IMR-90 (cell line): ENCODE results near the gene TGFBI. TPM values are rescaled to one million over a fixed set of nuclear protein-coding genes. Genes with fewer than 3 reads are reported as not detected.

Experiments
- ATAC-seq: fragments of 200-7000 bp; cut with Tn5 transposase; 2 replicates; pipeline ENCODE4 v1.9.1; 2020; ENCODE audit warnings: low read depth, mild to moderate bottlenecking, moderate library complexity
- BruUV-seq: library from RNA; stranded (reverse); fragments of 400-500 nt; replicated peaks from 2 replicates; lab custom pipeline; 2021; lab: Mats Ljungman, UMichigan
- CTCF ChIA-PET: fragments of 300-600 bp; formaldehyde crosslinking; extraction: SDS; loops from one replicate; lab custom pipeline; 2021; ENCODE audit warnings: antibody characterized with exemption; lab: Yijun Ruan, JAX
- POLR2A ChIA-PET: fragments of 300-600 bp; sonication (Branson Sonifier 250); formaldehyde crosslinking; loops from one replicate; lab custom pipeline; 2022; ENCODE audit warnings: antibody characterized with exemption; ENCODE audit not compliant: unreplicated experiment; lab: Charles Lee
- DNase-seq: peaks from one replicate; pipeline ENCODE4 v3.0.0; 2013
- H2AFZ ChIP-seq: replicated peaks from 2 replicates; pipeline ENCODE3; 2013; ENCODE audit warnings: low read length, mild to moderate bottlenecking; ENCODE audit not compliant: poor library complexity
- H2AK5ac ChIP-seq: 2 replicates; pipeline ENCODE4 v1.6.1; 2013; ENCODE audit warnings: low read depth, low read length, inconsistent platforms
- H2AK9ac ChIP-seq: replicated peaks from 2 replicates; pipeline ENCODE3; 2013; ENCODE audit warnings: mild to moderate bottlenecking, low read depth, low read length, moderate library complexity; ENCODE audit not compliant: poor library complexity
- H2BK120ac ChIP-seq: 2 replicates; pipeline ENCODE4 v1.6.1; 2013; ENCODE audit warnings: low read depth, low read length, inconsistent platforms
- H2BK15ac ChIP-seq: 3 replicates; pipeline ENCODE4 v1.6.1; 2013; ENCODE audit warnings: low read depth, low read length, inconsistent platforms
- H2BK20ac ChIP-seq: 2 replicates; pipeline ENCODE4 v1.6.1; 2013; ENCODE audit warnings: low read depth, mild to moderate bottlenecking, inconsistent platforms, low read length, moderate library complexity
- H2BK5ac ChIP-seq: 2 replicates; pipeline ENCODE4 v1.6.1; 2013; ENCODE audit warnings: mild to moderate bottlenecking, low read depth, low read length, inconsistent platforms; ENCODE audit not compliant: poor library complexity, severe bottlenecking
- H3K14ac ChIP-seq: replicated peaks from 2 replicates; pipeline ENCODE4 v1.6.1; 2013; ENCODE audit warnings: low read depth, low read length, inconsistent platforms
- H3K18ac ChIP-seq: 2 replicates; pipeline ENCODE4 v1.6.1; 2013; ENCODE audit warnings: low read depth, low read length, control low read depth
- H3K23ac ChIP-seq: 2 replicates; pipeline ENCODE4 v1.6.1; 2013; ENCODE audit warnings: low read depth, low read length, inconsistent platforms
- H3K27ac ChIP-seq: 2 replicates; pipeline ENCODE4 v1.5.1; 2013; ENCODE audit warnings: mild to moderate bottlenecking, control low read depth, low read length; ENCODE audit not compliant: insufficient read depth
- H3K27me3 ChIP-seq: 2 replicates; pipeline ENCODE4 v1.6.1; 2013; ENCODE audit warnings: low read length; ENCODE audit not compliant: control insufficient read depth, insufficient read depth
- H3K36me3 ChIP-seq: 2 replicates; pipeline ENCODE4 v1.6.1; 2013; ENCODE audit warnings: low read length, mixed read lengths; ENCODE audit not compliant: control insufficient read depth, insufficient read depth
- H3K4ac ChIP-seq: 2 replicates; pipeline ENCODE4 v1.6.1; 2013; ENCODE audit warnings: low read depth, low read length, inconsistent platforms
- H3K4me1 ChIP-seq: 2 replicates; pipeline ENCODE4 v1.6.1; 2013; ENCODE audit warnings: low read length, mixed read lengths; ENCODE audit not compliant: control insufficient read depth, insufficient read depth
- H3K4me2 ChIP-seq: 2 replicates; pipeline ENCODE4 v1.6.1; 2013; ENCODE audit warnings: low read depth, mild to moderate bottlenecking, control low read depth, low read length, moderate library complexity
- H3K4me3 ChIP-seq: 2 replicates; pipeline ENCODE4 v1.5.1; 2013; ENCODE audit warnings: low read depth, mild to moderate bottlenecking, control low read depth, low read length, moderate library complexity; ENCODE audit not compliant: insufficient read depth
- H3K56ac ChIP-seq: 2 replicates; pipeline ENCODE4 v1.6.1; 2013; ENCODE audit warnings: low read length, inconsistent platforms; ENCODE audit not compliant: insufficient read depth; ENCODE audit errors: extremely low read depth
- H3K79me1 ChIP-seq, 2 experiments: 2 replicates each; pipeline ENCODE4 v1.6.1; 2013; ENCODE audit warnings: low read length in 2 of 2, inconsistent platforms in 1 of 2, low read depth in 1 of 2
- H3K9ac ChIP-seq: 2 replicates; pipeline ENCODE4 v1.6.1; 2013; ENCODE audit warnings: low read depth, low read length, control low read depth
- H3K9me1 ChIP-seq: 2 replicates; pipeline ENCODE4 v1.6.1; 2013; ENCODE audit warnings: low read length, inconsistent platforms; ENCODE audit not compliant: insufficient read depth
- H3K9me3 ChIP-seq: 2 replicates; pipeline ENCODE4 v1.6.1; 2013; ENCODE audit warnings: low read length; ENCODE audit not compliant: control insufficient read depth, insufficient read depth
- H4K20me1 ChIP-seq: 2 replicates; pipeline ENCODE4 v1.6.1; 2013; ENCODE audit warnings: low read length, inconsistent platforms; ENCODE audit not compliant: insufficient read depth
- H4K5ac ChIP-seq: 2 replicates; pipeline ENCODE4 v1.6.1; 2013; ENCODE audit warnings: mild to moderate bottlenecking, low read depth, low read length, control low read depth
- H4K8ac ChIP-seq, 2 experiments: 2 replicates each; pipeline ENCODE4 v1.6.1; 2013; ENCODE audit warnings: low read depth in 2 of 2, low read length in 2 of 2, control low read depth in 1 of 2, inconsistent platforms in 1 of 2
- H4K91ac ChIP-seq: 2 replicates; pipeline ENCODE4 v1.6.1; 2013; ENCODE audit warnings: low read depth, low read length, inconsistent platforms; ENCODE audit not compliant: insufficient read depth
- CHD1 ChIP-seq: IDR thresholded peaks from 2 replicates; pipeline ENCODE4 v1.6.1; 2012; ENCODE audit warnings: low read depth, low read length, improper control_type of control experiment
- CTCF ChIP-seq: conservative IDR thresholded peaks from 2 replicates; pipeline ENCODE4 v1.5.1; 2012; ENCODE audit warnings: mild to moderate bottlenecking, low read depth, low read length, improper control_type of control experiment
- FOS ChIP-seq: fragments of 150-350 bp; IDR thresholded peaks from 2 replicates; pipeline ENCODE4 v1.6.1; 2016; ENCODE audit warnings: low read depth, low read length
- MAFK ChIP-seq: IDR thresholded peaks from 2 replicates; pipeline ENCODE4 v1.6.1; 2012; ENCODE audit warnings: low read depth, low read length, improper control_type of control experiment
- RAD21 ChIP-seq: IDR thresholded peaks from 2 replicates; pipeline ENCODE4 v1.6.1; 2012; ENCODE audit warnings: low read length, improper control_type of control experiment
- RCOR1 ChIP-seq: IDR thresholded peaks from 2 replicates; pipeline ENCODE4 v1.6.1; 2012; ENCODE audit warnings: mild to moderate bottlenecking, low read length, improper control_type of control experiment; ENCODE audit not compliant: insufficient replicate concordance
- SMC3 ChIP-seq: fragments of 150-350 bp; IDR thresholded peaks from 2 replicates; pipeline ENCODE4 v1.6.1; 2016; ENCODE audit warnings: low read depth, mild to moderate bottlenecking, antibody characterized with exemption, low read length, moderate library complexity
- WGBS, 2 experiments: methylation state at CpG; one replicate each; pipeline versions ENCODE4 v1.1.5 to v1.1.7; 2013; ENCODE audit warnings: missing lambda C conversion rate in 2 of 2; ENCODE audit not compliant: insufficient read length in 1 of 2; ENCODE audit errors: extremely low coverage in 2 of 2; 5-methylcytosine and 5-hydroxymethylcytosine counted together
- dilution Hi-C: fragments of 300-500 bp; cut with HindIII; formaldehyde crosslinking; loops from one replicate; pipeline ENCODE4 v1.14.3; 2018; ENCODE audit warnings: low sequenced_read_pairs; ENCODE audit not compliant: unreplicated experiment
- in situ Hi-C: fragments of 300-500 bp; cut with MboI; formaldehyde crosslinking; loops from 3 replicates; pipeline ENCODE4 v1.14.3; 2019; ENCODE audit warnings: low sequenced_read_pairs, inconsistent platforms, mixed read lengths
- intact Hi-C: fragments of 100-400 bp; cut with micrococcal nuclease; formaldehyde crosslinking; loops from 2 replicates; pipeline ENCODE4 v1.10.0; 2022
- polyA plus RNA-seq, 3 experiments: library from polyadenylated mRNA; depleted of rRNA; stranded (reverse); fragments of >200 nt; gene quantifications; 2 replicates each; pipeline ENCODE4 v1.2.3, GENCODE V29; 2012; ENCODE audit warnings: low replicate concordance in 1 of 3
- total RNA-seq: library from RNA; depleted of rRNA; stranded (reverse); fragments of >200 nt; gene quantifications from 2 replicates; pipeline ENCODE4 v1.2.3, GENCODE V29; 2012

The TGFBI gene
- total and polyA plus RNA-seq, 2 of the 4 experiments (the other 2 are of a cell fraction): 618 to 1,551 TPM

GRCh38 chr5:136106351-136107031 is 77.7 kb downstream of the TGFBI start:
- intact Hi-C loops (no loop called here), in situ Hi-C loops (loop anchor here (25.0 kb wide), 1 partner anchor 444 kb away; no protein-coding TSS in a partner anchor), dilution Hi-C loops (no loop called here)
- 80% methylated on average over 5 of the region's 6 CpGs; no CpG with 5 or more reads in 1 of the 2 experiments for whole genome bisulfite sequencing, 2 experiments
- H2AK5ac ChIP-seq: no peak overlapping the region
- no peak overlapping the region for H4K91ac ChIP-seq
- no peak for ATAC-seq
- no peaks in the 10 kb centered on the region for H3K4me1 ChIP-seq
- ChIA-PET POLR2A (no interaction called here), CTCF (no interaction called here)
- H3K18ac ChIP-seq: no peak overlapping the region
- no peaks in the 10 kb centered on the region for H3K36me3 ChIP-seq
- H3K4me2 ChIP-seq: no peak overlapping the region
- H3K9ac ChIP-seq: no peak overlapping the region
- no peak overlapping the region for H4K8ac ChIP-seq
- BruUV-seq: no TSS peak
- H2BK120ac ChIP-seq: no peak overlapping the region
- H2BK20ac ChIP-seq: no peak overlapping the region
- H3K4me3 ChIP-seq: no peak overlapping the region
- no peak overlapping the region for H2BK15ac ChIP-seq
- no peak overlapping the region for H3K23ac ChIP-seq
- no peak overlapping the region for H2AK9ac ChIP-seq
- no peaks in the 10 kb centered on the region for H3K9me3 ChIP-seq
- TF ChIP-seq CHD1: no peak
- no peak for TF ChIP-seq FOS
- no peak for TF ChIP-seq RAD21
- no peak for TF ChIP-seq SMC3
- no peak for TF ChIP-seq MAFK
- TF ChIP-seq CTCF: no peak
- TF ChIP-seq RCOR1: no peak
- no peak overlapping the region for H4K5ac ChIP-seq
- H3K14ac ChIP-seq: no peak overlapping the region
- H2BK5ac ChIP-seq: no peak overlapping the region
- no peak for DNase-seq
- H3K4ac ChIP-seq: no peak overlapping the region
- H3K27me3 ChIP-seq: peaks cover 24% of the 10 kb centered on the region
- H3K79me1 ChIP-seq: no peaks in the 10 kb centered on the region
- no peak overlapping the region for H2AFZ ChIP-seq
- H4K20me1 ChIP-seq: no peaks in the 10 kb centered on the region
- H3K27ac ChIP-seq: no peak overlapping the region
- H3K56ac ChIP-seq: no peak overlapping the region
- H3K9me1 ChIP-seq: no peaks in the 10 kb centered on the region; the same call in 1 of the 2 replicates
